ENCODE data around the gene PNCK.

DNA sequence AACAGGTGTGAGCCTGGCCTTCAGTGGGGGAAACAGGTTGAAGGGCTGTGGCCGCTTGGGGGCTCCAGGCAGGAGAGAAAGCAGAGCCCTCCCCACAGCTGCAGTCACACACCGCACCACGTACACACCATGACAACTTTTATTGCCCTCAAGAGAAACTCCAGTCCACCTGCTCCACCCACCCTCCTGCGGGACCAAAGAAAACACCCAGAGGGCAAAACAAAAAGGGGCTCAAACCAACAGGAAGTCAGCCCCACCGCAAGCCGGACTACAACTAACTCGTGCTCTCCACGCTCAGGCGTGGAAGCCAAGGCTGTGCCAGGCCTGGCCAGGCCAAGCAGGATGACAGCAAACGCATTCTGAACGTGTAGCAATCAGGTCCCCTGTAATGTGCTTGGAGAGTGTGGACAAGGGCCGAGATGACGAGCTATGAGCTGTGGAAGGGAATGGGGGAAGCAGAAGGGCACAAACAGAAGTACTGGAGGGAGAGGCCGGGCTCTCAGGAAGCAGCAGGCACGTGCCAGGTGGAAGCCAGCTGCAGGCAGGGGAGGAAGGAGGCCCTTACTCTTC, 26.8 kb upstream of the PNCK start:
- no peak for TF ChIP-seq FOXK2 (IDR thresholded peaks at IDR 0.05)
- TF ChIP-seq, protein P1, sequence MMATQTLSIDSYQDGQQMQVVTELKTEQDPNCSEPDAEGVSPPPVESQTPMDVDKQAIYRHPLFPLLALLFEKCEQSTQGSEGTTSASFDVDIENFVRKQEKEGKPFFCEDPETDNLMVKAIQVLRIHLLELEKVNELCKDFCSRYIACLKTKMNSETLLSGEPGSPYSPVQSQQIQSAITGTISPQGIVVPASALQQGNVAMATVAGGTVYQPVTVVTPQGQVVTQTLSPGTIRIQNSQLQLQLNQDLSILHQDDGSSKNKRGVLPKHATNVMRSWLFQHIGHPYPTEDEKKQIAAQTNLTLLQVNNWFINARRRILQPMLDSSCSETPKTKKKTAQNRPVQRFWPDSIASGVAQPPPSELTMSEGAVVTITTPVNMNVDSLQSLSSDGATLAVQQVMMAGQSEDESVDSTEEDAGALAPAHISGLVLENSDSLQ (IDR thresholded peaks at IDR 0.05) = no peak
- TF ChIP-seq HDGF (IDR thresholded peaks at IDR 0.05; ENCODE audit: borderline replicate concordance) = no peak
- TF ChIP-seq NFRKB (IDR thresholded peaks at IDR 0.05) = no peak
- TF ChIP-seq SUZ12 (IDR thresholded peaks at IDR 0.05) = no peak
- no peak for TF ChIP-seq ELF4 (IDR thresholded peaks at IDR 0.05)
- TF ChIP-seq LEF1 (IDR thresholded peaks at IDR 0.05; ENCODE audit: borderline replicate concordance) = no peak
- TF ChIP-seq SP1 (IDR thresholded peaks at IDR 0.05) = no peak
- no peak for TF ChIP-seq BHLHE40 (IDR thresholded peaks at IDR 0.05; ENCODE audit: borderline replicate concordance)
- no peak for TF ChIP-seq FOXA1 (IDR thresholded peaks at IDR 0.05)
